Activated T-cell treated with anti-CD3 and anti-CD28 coated beads for 4 hours (primary cell): ENCODE data around the gene DNAI2.
"Not testable (repeated sequence)": the region's sequence is repeated elsewhere in the genome, so short reads cannot be mapped to it uniquely, and the experiment has no call there.

Experiments used
- DNase-seq: peaks from one replicate; pipeline ENCODE4 v3.0.0-alpha.2; 2020

The DNAI2 gene

GRCh38 chr17:74245145-74245831 is 28.7 kb upstream of the DNAI2 start:
- no peak for DNase-seq

- DNase-seq: no peak
Measured at GRCh38 chr17:74245871-74246270, 28.2 kb upstream of the DNAI2 start.

GRCh38 chr17:74249590-74250270 is 24.3 kb upstream of the DNAI2 start:
- no peak for DNase-seq

- no peak for DNase-seq
Measured at GRCh38 chr17:74250324-74250995, 23.6 kb upstream of the DNAI2 start.

GRCh38 chr17:74251051-74251450 is 23.0 kb upstream of the DNAI2 start:
- no peak for DNase-seq

DNA sequence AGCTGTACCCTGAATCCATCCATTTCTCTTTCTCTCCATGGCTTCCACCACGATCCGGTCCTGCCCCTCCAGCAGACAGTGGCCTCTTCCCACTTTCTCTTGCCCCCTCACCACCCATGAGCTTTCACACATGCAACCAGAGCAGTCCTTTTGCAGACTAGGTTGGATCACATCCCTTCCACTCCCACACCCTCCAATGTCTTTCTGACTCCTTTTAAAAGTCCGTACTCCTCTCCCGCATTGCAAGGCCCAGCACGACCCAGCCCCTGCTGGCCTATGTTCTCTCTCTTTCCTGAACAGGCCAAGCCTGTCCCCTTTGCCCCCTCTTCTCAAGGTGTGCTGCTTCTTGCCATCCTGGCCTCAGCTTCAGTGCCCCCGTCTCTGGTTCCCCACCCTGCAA is 22.5 kb upstream of the DNAI2 start:
- no peak for DNase-seq

- DNase-seq: no peak
Measured at GRCh38 chr17:74252211-74252610, 21.8 kb upstream of the DNAI2 start.

- no peak for DNase-seq
Measured at GRCh38 chr17:74253036-74253435, 21.0 kb upstream of the DNAI2 start.

GRCh38 chr17:74257311-74257710 is 16.7 kb upstream of the DNAI2 start:
- no peak for DNase-seq

GRCh38 chr17:74259667-74260524 is 14.1 kb upstream of the DNAI2 start:
- DNase-seq: no peak

DNA sequence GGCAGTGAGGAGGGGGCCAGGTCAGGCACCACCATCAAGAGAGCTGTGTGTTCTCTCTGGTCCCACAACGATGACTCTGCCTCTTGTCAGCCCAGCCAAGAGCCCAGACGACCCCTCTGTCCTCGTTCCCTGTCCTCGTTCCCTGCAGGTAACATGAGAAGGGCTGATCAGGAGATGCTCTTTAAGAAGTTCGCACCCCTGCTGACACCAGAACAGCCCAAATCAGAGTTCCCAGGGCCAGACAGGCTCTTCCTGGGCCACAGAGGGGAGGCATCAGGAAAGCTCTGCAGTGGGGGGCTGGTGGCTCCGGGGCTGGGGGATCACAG is 13.5 kb upstream of the DNAI2 start:
- DNase-seq: no peak

GRCh38 chr17:74262601-74263000 is 11.4 kb upstream of the DNAI2 start:
- no peak for DNase-seq

GRCh38 chr17:74267054-74267453 is 7.0 kb upstream of the DNAI2 start:
- DNase-seq: not testable (repeated sequence)

GRCh38 chr17:74267579-74267978 is 6.5 kb upstream of the DNAI2 start:
- no peak for DNase-seq

GRCh38 chr17:74267987-74268499 is 6.0 kb upstream of the DNAI2 start:
- no peak for DNase-seq

DNA sequence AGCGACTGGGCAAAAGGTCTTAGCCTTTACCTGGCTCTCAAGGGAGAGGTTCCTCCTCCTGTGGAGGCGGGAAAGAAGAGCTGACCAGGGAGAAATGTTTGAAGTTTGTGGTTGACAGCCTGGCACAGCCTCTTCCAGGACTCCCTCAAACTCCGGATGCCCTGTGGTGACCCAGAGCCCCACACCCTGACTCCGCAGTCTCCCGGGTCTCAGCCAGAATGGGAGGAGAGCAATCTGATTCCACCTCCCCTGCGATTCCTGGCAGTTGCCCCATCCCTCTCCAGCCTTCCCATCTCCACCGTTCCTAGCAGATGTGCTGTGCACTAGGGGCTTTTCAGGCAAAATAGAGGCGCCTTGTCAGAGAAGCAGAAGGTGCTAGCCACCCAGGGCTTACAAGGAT is 5.5 kb upstream of the DNAI2 start:
- DNase-seq: no peak

DNA sequence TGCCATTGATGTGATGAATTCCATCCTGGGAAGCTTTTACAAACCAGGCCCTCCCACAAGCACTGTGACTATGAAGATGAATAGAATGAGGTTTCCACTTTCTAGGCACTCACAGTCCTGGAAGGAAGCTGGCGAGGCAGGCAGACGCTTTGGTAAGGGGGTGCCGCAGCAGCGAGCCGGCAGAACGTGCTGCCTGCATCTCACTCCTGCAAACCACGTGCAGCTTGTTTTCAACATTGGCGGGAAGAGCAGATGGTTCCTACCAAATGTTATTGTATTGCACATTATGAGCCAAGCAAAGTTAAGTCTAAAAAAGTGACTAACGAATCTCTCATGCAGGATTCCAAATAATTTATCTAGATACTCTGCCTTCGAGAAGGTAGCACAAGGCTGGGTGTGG is 3.7 kb upstream of the DNAI2 start:
- DNase-seq: no peak

DNA sequence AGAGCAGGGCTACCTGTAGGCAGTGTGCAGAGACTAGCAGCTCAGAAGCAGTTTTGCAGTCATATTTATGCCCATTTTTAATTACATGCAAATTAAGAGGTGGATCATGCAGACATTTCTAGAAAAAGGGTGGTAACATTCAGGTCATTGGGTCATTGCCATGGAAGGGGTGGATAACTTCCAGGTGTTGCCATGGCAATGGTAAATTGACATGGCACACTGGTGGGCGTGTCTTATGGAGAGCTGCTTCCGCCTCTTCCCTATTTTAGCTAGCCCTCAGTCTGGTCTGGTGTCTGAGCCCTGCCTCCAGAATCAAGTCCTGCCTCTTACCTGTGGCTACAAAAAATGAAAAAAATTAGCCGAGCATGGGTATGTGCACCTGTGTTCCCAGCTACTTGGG is 2.8 kb upstream of the DNAI2 start:
- no peak for DNase-seq

- no peak for DNase-seq
Measured at GRCh38 chr17:74271901-74272561, 2.0 kb upstream of the DNAI2 start.

DNA sequence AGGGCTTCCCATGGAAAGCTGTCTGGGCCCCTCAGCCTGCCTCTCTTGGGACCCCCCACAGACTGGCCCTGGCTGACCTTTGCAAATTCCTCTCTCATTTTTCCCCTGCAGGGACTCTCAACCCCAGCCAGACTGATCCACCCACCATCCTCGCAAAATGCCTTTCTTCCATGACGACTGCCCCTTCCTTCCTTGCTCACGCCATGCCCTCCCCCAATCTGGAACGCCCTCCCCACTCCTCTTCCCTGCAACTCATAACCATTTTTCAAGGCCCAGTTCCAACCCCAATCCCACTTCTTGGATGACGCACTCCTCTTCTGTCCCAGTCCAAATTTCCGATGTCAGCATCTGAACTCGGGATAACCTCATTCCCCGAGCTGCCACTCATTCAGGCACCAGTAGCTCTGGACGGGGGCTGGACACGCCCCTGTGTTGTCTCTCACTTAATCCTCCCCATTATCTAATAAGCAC is 1.3 kb upstream of the DNAI2 start:
- DNase-seq: no peak

DNA sequence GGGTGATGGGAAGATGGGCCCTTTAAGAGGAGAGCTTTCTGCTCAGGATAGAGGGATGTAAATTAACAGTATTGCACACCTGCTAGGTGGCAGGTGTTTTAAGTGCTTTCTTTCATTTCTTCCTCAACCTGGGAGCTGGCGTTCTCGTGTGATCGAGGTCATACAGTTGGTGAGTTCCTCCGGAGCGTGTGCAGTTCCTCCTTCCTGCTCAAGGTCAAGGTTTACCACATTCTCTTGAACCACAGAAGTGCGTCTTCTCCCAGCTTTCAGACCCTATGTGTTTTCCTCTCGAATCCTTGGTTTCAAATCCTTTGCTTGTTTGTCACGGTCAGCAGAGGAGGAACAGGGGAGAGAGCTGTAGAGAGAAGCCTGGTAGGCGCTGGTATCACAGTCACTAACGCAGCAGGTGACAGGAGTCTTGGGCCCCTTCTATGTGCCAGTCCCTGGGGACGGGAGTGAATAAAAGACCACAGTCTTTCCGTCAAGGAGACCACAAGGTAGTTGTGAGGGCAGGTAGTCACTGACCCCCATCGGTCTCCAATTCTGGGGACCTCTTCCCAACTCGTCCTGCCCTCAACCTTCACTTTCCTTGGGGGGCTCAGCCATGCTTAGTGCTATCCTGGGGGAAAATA is 791 bp downstream of the DNAI2 start:
- no peak for DNase-seq

GRCh38 chr17:74276051-74276476 is 2.0 kb downstream of the DNAI2 start:
- DNase-seq: no peak
